Smooth muscle cell (in vitro differentiated cells): Measurements from ENCODE around the gene ZNF579. TPM values are rescaled to one million over a fixed set of nuclear protein-coding genes. Genes with fewer than 3 reads are reported as not detected.

Experiments used
- DNase-seq: peaks from one replicate; lab custom pipeline; 2025; ENCODE audit not compliant: unreplicated experiment; lab: John Stamatoyannopoulos, UW
- H2AFZ ChIP-seq: fragments of 200-600 bp; sonication (generic); 2 replicates; pipeline ENCODE4 v1.6.0; 2016; ENCODE audit warnings: antibody characterized with exemption, low read depth, mild to moderate bottlenecking
- H3F3A ChIP-seq: fragments of 200-600 bp; sonication (generic); 2 replicates; pipeline ENCODE4 v1.6.0; 2017; ENCODE audit warnings: antibody characterized with exemption, low read depth
- H3K27ac ChIP-seq: fragments of 200-600 bp; sonication (generic); 2 replicates; pipeline ENCODE4 v1.5.1; 2016; ENCODE audit warnings: low read depth, mild to moderate bottlenecking
- H3K27me3 ChIP-seq: fragments of 200-600 bp; sonication (generic); 2 replicates; pipeline ENCODE4 v1.6.1; 2016; ENCODE audit warnings: low read depth, mild to moderate bottlenecking
- H3K36me3 ChIP-seq: fragments of 200-600 bp; sonication (generic); 2 replicates; pipeline ENCODE4 v1.5.1; 2016; ENCODE audit warnings: low read depth
- H3K4me1 ChIP-seq: fragments of 200-600 bp; sonication (generic); 2 replicates; pipeline ENCODE4 v1.5.1; 2016; ENCODE audit warnings: low read depth
- H3K4me2 ChIP-seq: fragments of 200-600 bp; sonication (generic); 2 replicates; pipeline ENCODE4 v1.6.0; 2016; ENCODE audit warnings: mild to moderate bottlenecking
- H3K4me3 ChIP-seq: fragments of 200-600 bp; sonication (generic); 2 replicates; pipeline ENCODE4 v1.5.1; 2016; ENCODE audit warnings: mild to moderate bottlenecking
- H3K79me2 ChIP-seq: fragments of 200-600 bp; sonication (generic); 2 replicates; pipeline ENCODE4 v1.6.0; 2016; ENCODE audit warnings: low read depth, mild to moderate bottlenecking
- H3K9ac ChIP-seq: fragments of 200-600 bp; sonication (generic); 2 replicates; pipeline ENCODE4 v1.6.0; 2016; ENCODE audit warnings: low read depth
- H3K9me3 ChIP-seq: fragments of 200-600 bp; sonication (generic); replicated peaks from 2 replicates; pipeline ENCODE4 v1.5.1; 2016; ENCODE audit warnings: low read depth
- H4K20me1 ChIP-seq: fragments of 200-600 bp; sonication (generic); 2 replicates; pipeline ENCODE4 v1.6.0; 2016; ENCODE audit warnings: low read depth
- CTCF ChIP-seq: fragments of 200-600 bp; sonication (generic); IDR thresholded peaks from 2 replicates; pipeline ENCODE4 v1.5.1; 2017; ENCODE audit warnings: borderline replicate concordance, mild to moderate bottlenecking, antibody characterized with exemption; ENCODE audit not compliant: insufficient read depth, poor library complexity, severe bottlenecking
- WGBS: methylation state at CpG from one replicate; pipeline ENCODE4 v1.1.7; 2016; ENCODE audit warnings: low lambda C conversion rate; 5-methylcytosine and 5-hydroxymethylcytosine counted together
- polyA plus RNA-seq: library from polyadenylated mRNA; unstranded; fragments of >200 nt; fragmentation: Nextera tagmentation; extraction: Ambion mirVana; gene quantifications from 2 replicates; pipeline ENCODE4 v1.2.1, GENCODE V29; 2016
- total RNA-seq: library from RNA; depleted of rRNA; stranded (reverse); fragments of >200 nt; gene quantifications from 2 replicates; pipeline ENCODE4 v1.2.3, GENCODE V29; 2014

ZNF579 gene
- total and polyA plus RNA-seq, 2 experiments from 2014 or later: 4.2 to 15.1 TPM

GRCh38 chr19:55543567-55543966 is 37.1 kb downstream of the ZNF579 start:
- H3K4me3 ChIP-seq: no peak overlapping the region
- H3F3A ChIP-seq: no peaks in the 10 kb centered on the region
- H3K9ac ChIP-seq: no peak overlapping the region
- H3K9me3 ChIP-seq: no peaks in the 10 kb centered on the region
- WGBS: 78% methylated on average over 5 of the region's 5 CpGs
- H4K20me1 ChIP-seq: no peaks in the 10 kb centered on the region
- H3K27ac ChIP-seq: no peak overlapping the region
- no peaks in the 10 kb centered on the region for H3K79me2 ChIP-seq
- H3K4me1 ChIP-seq: peaks cover 9% of the 10 kb centered on the region
- DNase-seq: no peak
- H3K36me3 ChIP-seq: no peaks in the 10 kb centered on the region
- no peak for TF ChIP-seq CTCF
- H3K27me3 ChIP-seq: no peaks in the 10 kb centered on the region
- no peak overlapping the region for H3K4me2 ChIP-seq
- H2AFZ ChIP-seq: no peak overlapping the region

GRCh38 chr19:55542292-55542855 is 38.3 kb downstream of the ZNF579 start:
- no peaks in the 10 kb centered on the region for H4K20me1 ChIP-seq
- H3F3A ChIP-seq: no peaks in the 10 kb centered on the region
- no peaks in the 10 kb centered on the region for H3K36me3 ChIP-seq
- peaks cover 4% of the 10 kb centered on the region for H3K4me1 ChIP-seq
- H3K4me2 ChIP-seq: no peak overlapping the region
- no peaks in the 10 kb centered on the region for H3K9me3 ChIP-seq
- H3K9ac ChIP-seq: no peak overlapping the region
- 91% methylated on average over 7 of the region's 7 CpGs for WGBS
- no peak overlapping the region for H3K27ac ChIP-seq
- no peaks in the 10 kb centered on the region for H3K79me2 ChIP-seq
- H3K27me3 ChIP-seq: no peaks in the 10 kb centered on the region
- DNase-seq: no peak
- no peak overlapping the region for H3K4me3 ChIP-seq
- no peak for TF ChIP-seq CTCF
- no peak overlapping the region for H2AFZ ChIP-seq

GRCh38 chr19:55541091-55541490 is 39.6 kb downstream of the ZNF579 start:
- no peak for DNase-seq
- no peaks in the 10 kb centered on the region for H3K79me2 ChIP-seq
- H3K4me2 ChIP-seq: no peak overlapping the region
- H3K4me3 ChIP-seq: no peak overlapping the region
- no peaks in the 10 kb centered on the region for H3K27me3 ChIP-seq
- no peak overlapping the region for H3K9ac ChIP-seq
- no peaks in the 10 kb centered on the region for H3K4me1 ChIP-seq
- H2AFZ ChIP-seq: no peak overlapping the region
- no peak overlapping the region for H3K27ac ChIP-seq
- H3F3A ChIP-seq: no peaks in the 10 kb centered on the region
- H3K36me3 ChIP-seq: no peaks in the 10 kb centered on the region
- no peaks in the 10 kb centered on the region for H4K20me1 ChIP-seq
- WGBS: 85% methylated on average over 11 of the region's 19 CpGs
- H3K9me3 ChIP-seq: no peaks in the 10 kb centered on the region
- no peak for TF ChIP-seq CTCF

GRCh38 chr19:55540619-55541018 is 40.0 kb downstream of the ZNF579 start:
- Histone ChIP-seq H2AFZ (no peak overlapping the region), H3K4me2 (no peak overlapping the region), H3F3A (no peaks in the 10 kb centered on the region), H3K4me3 (no peak overlapping the region), H3K27me3 (no peaks in the 10 kb centered on the region), H3K9ac (no peak overlapping the region), H3K27ac (no peak overlapping the region), H3K79me2 (no peaks in the 10 kb centered on the region), H3K9me3 (no peaks in the 10 kb centered on the region), H3K36me3 (no peaks in the 10 kb centered on the region), H4K20me1 (no peaks in the 10 kb centered on the region), H3K4me1 (no peaks in the 10 kb centered on the region)
- no peak for DNase-seq
- TF ChIP-seq CTCF: no peak
- 75% methylated on average over 10 of the region's 10 CpGs for WGBS
